Mucosa of gallbladder (tissue), 1 donor: ENCODE data around the gene KRT6C. TPM values are rescaled to one million over a fixed set of nuclear protein-coding genes. Genes with fewer than 3 reads are reported as not detected.
A peak's percentile ranks its signal among the peaks of the same experiment; 100 is the strongest.
"Not testable (repeated sequence)": the region's sequence is repeated elsewhere in the genome, so short reads cannot be mapped to it uniquely, and the experiment has no call there.

Experiments used
- DNase-seq: peaks from one replicate; pipeline ENCODE4 v3.0.0-alpha.2; 2020; ENCODE audit warnings: low spot score
- total RNA-seq: library from RNA; stranded (reverse); gene quantifications from one replicate; pipeline ENCODE4 v1.2.1, GENCODE V29; 2021
- donor health status: DM: no; HTN: no; CAD: no.

Gene KRT6C
- total RNA-seq, 1 donor from 2014 or later = not detected

DNA sequence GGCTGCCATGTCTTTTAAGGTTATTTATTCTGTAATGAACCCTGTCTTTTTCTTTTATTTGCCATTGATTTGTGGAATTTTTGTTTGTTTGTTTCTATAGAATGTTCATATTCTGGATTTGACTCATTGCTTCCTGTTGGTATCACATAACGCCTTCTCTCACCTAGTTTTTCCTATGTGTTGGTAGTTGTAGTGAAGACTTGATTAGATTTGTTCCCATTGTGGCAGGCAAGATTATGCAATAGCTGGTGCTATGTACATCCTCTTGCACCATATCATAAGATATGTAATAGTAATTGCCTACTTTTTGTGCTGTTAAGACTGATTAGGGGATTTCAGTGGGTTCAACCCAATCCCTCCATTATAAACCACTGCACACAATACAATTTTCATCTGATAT lies 17.8 kb downstream of the KRT6C start:
- DNase-seq = no peak

DNA sequence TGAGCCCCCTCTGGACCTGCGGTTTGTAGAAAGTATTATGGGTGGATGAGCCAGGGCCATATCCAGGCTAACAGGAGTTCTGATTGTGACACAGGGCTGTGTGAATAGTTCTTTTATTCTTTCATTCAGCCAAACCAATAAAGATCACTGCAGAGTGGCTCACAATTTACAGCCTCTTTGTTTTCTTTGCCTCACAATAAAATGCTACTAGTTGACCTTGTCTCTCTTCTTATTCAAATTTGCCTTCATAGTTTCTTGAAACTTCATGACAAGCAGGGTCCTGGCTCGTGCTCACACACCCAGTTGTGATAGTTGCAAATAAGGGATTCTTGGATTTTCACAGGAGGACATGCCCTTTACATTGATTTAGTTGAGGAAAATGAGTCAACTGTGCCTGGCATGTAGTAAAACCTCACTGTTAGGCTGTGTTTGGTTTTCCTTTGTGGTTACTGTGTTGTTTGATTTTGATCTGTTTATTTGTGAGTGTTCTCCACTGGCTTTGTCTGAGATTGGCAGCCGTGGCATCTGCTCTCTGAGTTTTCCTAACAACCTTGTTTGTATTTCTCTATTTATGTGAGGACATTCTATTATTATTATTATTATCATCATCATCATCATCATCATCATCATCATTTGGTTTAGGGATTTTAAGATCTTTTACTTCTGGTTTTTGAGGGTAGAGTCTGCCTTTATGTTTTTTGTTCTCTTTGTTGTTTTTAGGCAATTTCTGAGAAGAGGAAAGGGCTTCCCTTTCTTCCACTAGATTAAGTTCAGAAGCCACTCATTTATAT lies 19.0 kb downstream of the KRT6C start:
- DNase-seq = no peak

DNA sequence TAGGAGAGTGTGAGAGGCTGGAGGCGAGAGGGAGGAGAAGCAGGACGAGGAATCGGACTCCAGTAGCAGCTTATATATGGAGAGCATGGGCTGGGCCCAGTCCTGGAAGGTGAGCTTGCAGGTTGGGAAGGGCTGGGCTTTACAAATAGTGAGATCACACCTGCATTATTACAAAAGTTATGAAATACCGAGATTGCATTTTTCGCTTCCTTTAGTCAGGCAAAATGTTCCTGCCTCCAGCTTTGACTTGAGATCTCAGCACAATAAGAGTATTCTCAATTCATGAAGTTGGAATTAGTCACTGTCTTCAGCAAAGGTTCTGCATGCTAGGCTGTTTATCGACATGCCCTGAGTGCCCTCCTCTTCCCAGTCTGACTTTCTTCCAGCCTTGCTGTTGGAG lies 21.5 kb downstream of the KRT6C start, which contains the start of gene KRT6B:
Gene KRT6B (minus strand): TSS at position 46 of the 400 bp plus-strand sequence. CDS start 68 bp downstream, outside the sequence.
- no peak for DNase-seq

DNA sequence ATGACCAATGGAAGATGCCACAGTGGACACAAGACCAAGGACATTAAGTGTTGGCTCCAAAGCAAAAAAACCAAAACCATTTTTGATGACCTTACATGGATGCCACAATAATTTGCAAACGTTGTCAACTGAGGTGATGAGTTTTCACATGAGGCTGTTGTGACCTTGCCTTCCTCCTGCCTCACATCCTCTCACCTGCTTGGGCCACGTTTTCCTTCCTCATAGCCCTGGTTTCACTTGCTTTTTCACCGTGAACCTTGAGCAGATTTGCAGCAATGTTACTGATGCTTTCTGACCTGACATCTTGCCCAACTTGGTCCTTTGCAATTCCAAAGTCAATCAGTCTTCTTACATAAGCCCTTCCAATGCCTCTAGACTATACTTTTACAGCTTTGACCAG lies 25.4 kb downstream of the KRT6C start:
- DNase-seq = no peak

DNA sequence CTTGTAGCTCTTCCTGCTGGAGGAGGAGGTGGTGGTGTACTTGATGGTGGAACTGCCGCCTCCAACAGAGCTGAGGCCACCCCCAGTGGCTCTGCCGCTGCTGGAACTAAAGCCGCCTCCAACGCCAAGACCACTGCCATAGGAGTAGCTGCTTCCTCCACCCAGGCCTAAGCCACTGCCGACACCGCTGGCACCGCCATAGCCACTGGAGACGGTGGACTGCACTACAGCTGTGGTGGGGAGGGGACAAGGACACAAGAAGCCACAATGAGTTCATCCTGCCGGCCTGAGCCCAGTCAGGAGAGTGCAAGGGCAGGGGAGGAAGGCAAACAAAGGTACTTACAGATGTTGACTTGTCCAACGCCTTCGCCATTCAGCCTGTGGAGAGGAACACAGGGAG lies 26.4 kb downstream of the KRT6C start:
- not testable (repeated sequence) for DNase-seq

DNA sequence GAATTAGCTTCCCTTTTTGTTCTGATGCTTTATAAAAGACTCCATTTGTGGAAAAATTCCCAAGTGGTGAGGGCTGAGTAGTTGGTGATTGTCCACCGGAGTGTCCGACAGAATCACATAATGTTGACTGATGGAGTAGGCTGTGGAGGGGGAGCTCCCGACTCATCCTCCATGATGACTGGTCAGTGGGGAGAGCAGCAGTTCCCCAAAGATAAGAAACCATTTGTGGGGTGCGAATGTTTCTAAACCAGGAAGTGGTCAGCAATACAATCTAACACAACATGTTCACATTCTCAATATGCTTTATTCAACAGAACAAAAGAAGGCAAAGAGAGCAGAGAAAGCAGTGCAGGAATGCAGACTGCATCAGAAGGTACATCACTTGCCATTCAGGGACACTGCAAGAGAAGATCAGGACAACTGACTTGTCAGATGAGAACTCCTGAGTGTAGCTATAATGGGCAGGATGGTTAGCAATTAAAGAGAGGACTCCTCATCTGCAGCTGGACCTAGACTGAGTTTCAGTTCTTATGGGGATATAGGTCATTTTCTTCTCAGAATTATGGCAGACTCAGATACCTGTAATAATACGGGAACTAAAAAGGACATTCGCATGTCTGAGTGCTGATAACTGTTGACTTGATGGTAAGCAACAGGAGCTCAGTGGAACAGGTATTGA lies 27.1 kb downstream of the KRT6C start:
- no peak for DNase-seq

DNA sequence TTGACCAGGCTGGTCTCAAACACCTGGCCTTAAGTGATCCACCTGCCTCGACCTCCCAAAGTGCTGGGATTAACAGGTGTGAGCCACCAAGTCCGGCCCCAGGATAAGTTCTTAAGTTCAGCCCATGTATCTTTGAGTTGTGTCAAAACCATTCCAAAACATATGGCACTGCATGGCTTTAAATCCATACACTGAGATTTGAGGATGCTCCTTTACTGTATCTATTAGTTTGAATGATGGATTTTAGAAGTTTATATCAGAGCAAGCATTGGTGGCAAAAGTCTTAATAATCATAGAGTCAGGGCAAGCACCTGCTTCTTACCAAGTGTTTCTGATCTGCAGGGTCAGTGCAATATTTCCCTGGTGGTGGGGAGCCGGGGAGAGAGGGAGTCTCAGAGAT lies 27.7 kb downstream of the KRT6C start:
- DNase-seq = no peak

DNA sequence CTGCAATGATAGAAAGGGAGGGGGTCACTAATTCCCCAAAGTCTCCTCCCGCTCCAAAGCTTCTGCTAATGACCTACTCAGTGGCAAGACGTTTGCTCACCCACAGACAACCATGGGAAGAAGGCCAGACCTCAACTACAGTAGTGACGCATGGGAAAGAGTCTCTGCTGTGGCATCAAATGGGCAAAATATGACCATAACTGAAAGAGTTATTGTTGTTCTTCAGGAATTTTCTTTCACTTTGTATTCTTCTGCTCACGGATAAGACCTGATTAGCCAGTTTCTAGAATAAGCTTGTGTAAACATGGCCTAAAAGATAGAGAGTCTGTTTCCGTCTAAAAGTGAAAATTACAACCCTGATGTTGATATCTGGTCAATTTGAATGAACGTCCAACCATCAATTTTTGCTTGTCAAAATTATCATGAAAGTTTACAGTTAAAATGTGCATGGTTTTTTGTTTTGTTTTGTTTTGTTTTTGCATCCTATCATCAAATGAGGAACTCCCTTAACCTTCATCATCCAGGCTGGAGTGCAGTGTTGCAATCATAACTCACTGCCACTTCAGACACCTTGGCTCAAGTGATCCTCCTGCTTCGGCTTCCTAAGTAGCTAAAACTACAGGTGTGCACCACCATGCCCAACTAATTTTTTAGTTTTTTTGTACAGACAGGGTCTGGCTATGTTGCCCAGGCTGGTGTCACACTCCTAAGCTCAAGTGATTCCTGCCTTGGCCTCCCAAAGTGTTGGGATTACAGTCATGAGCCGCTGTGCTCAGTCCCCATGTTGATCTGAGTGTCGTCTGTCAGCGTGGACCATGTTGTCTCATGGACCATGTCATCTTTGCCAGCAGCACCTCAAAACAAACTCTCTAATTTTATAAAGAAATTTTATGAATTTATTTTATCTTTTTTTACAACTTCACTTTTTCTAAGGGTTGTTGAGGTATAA lies 28.7 kb downstream of the KRT6C start:
- no peak for DNase-seq

DNA sequence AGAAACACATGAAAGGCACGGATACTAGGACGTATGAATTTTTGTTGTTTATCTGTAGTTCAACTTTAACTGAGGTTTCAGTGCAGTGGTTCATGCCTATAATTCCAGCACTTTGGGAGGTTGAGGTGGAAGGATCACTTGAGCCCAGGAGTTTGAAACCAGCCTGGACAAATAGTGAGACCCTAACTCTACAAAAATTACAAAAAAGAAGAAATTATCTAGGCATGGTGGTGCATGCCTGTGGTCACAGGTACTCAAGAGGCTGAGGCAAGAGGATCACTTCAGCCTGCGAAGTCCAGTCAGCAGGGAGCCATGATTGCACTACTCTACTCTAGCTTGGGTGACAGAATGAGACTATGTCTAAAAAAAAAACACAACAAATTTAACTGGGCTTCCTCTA lies 29.6 kb downstream of the KRT6C start:
- DNase-seq = no peak

DNA sequence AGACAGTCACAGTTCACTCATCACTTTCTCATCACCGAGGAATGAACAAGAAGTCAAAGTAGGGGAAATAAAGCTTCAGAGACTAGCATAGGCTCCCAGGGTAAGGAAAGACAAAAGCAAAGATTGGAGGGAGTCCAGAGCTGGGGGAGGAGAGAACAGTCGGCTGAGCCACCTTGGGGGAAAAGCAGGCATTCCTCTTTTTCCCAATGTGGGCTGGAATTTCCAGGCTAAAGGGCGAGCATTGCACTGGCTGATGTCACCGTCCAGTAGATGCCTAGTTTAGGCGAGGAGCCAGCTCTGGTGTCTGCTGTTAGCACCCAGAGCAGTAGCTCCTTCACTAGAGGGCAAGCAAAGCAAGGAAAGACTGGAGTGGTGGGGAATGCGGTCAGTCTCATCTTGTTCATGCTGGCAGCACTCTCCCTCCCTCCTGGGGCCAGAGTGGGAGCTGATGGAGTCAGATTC lies 31.0 kb downstream of the KRT6C start:
- peak; percentile 25 for DNase-seq

DNA sequence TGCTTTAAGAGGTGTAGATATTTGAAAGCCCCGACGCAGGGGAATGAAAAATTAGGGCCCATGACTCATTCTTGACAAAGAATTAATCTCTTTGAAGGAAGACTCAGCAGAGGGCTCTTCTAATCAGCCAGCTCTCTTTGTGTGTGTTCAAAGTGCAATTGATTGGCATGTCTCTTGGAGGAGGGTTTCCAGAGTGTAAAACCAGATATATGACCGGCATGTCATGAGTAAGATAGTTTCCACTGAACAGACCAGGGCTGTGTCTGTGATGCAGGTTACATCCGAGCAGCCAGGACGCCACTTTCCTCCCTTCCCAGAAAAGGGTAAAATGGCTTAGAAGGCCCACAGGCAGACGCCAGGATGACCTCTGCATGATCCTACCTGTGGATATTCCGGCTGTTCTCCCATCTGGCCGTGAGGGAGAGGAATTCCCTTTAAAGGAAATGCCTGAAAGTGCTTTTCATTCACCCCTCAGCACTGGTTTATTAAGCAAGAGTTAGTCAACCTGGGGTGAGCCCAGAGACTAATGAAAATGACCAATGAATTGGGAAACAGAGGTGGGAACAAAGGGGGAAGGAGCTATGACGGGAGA lies 32.2 kb downstream of the KRT6C start:
- DNase-seq = no peak

DNA sequence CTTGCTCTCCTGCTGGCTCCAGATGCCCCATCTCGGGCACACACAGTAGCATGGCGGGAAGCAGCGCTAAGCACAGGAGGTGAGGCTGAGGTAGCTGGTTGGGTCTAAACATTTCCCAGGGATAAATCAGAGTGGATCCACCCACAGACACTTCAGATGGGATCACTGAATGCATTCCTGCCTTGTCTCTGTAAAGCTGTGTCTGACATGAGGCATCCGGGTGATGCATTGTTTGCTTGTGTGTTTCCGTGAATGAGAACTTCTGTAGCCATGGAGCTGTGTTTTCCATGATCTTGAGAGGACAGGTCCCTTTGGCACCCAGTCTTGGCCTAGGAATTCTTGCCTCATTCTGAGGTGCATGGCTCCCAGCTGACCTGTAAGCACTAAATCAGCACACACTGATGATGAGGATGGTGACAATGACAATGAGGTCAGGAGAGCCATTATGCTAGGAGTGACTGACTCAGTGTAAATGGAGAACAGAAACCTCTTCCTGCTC lies 32.7 kb downstream of the KRT6C start:
- DNase-seq = no peak

DNA sequence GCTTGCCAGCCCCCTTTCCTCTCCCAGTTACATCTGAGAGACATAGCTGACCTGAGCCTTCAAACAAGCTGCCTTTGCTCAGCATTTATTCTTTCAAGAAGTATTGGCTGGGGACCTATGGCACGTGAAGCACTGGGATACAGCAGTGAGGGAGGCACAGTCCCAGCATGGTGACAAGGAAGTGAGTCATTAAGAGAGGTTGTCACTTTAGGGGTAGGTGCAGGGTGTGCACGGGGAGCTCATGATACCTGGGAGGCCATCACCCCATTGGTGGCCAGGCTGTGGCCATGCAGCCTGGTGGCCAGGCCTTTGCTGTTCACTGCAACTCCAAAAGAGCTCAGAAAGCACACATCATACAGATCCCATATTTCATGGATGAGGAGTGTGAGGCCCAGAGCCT lies 33.8 kb downstream of the KRT6C start:
- DNase-seq = no peak

DNA sequence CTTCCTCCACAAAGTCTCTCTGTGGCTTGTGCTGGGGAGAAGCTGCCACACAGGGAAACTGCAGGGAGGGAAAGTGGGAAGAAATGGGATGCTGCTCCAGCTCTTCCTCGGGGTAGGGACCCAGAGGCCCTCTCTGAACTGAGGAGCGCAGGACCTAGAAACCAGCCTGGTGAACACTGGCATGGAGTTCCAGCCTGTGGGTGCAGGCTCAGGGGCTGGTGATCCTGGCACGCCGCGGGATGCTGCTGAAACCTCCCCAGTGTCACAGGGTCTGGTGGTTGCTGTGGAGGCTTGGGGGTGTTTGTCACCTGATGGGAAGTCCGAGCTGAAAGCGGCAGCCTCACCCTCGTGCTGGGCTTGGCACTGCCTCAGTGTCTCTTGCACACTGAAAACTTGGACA lies 34.2 kb downstream of the KRT6C start:
- DNase-seq = no peak

DNA sequence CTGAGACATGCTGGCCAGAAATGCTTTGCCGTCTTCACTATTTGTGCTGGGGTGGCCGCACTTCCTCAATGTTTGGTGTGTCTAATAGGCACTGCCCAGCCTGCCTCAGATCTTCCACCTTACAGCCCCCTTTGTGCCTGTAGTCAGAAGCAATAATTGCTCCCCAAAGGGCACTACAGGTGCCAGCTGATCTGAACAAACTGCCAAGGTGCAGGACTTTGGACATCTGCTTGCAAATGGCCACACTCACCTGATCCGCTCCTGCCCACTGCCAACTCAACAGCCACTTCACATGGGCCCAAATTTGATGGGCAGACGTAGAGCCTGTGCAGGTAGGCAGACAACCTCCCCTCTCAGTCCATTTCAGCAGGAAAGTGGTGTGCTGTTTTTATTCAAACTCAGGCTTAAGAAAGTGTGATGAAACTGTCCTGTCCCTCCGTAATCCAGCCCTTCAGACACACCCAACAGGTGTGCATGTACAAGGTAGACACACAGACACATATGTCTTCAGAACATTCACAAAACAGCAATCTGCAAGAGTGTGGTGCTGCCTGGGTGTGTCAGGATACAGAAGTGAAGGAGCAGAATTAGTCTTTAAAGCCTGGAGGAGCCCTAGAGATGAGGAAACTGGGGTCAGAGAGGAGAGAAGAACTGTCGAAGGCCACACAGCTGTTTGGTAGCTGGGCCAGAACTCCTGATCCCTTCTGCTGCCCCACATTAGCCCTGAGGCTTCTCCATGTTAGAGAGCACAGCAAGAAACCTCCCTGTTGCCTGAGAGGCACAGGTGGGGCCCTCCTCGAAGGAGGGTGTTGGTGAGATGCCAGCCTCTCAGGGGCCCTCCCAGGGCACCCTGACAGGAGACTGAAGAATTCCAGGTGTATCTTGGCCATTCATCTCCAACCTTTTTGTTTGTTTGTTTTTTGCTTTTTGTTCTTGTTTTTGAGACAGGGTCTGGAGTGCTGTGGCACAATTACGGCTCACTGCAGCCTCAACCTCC lies 35.0 kb downstream of the KRT6C start:
- DNase-seq = no peak

DNA sequence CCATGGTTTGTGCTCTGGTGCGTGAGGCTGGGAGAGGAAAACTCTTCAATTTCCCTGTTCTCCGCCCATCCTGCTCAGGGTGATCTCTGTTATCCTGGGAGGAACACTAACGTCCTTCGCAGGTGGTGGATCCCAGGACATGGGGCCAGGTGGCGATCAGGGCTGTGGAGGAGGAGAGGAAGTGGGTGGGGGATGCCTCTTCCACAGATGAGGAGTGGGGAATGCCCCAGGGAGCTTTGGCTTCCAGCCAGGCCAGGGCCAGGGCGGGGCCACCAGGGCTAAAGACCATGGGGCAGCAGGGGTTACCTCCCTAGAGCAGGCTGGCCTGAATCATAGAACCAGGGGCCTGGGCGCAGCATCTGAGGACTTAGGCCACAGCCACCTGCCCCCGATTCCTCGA lies 36.1 kb downstream of the KRT6C start:
- DNase-seq = no peak

DNA sequence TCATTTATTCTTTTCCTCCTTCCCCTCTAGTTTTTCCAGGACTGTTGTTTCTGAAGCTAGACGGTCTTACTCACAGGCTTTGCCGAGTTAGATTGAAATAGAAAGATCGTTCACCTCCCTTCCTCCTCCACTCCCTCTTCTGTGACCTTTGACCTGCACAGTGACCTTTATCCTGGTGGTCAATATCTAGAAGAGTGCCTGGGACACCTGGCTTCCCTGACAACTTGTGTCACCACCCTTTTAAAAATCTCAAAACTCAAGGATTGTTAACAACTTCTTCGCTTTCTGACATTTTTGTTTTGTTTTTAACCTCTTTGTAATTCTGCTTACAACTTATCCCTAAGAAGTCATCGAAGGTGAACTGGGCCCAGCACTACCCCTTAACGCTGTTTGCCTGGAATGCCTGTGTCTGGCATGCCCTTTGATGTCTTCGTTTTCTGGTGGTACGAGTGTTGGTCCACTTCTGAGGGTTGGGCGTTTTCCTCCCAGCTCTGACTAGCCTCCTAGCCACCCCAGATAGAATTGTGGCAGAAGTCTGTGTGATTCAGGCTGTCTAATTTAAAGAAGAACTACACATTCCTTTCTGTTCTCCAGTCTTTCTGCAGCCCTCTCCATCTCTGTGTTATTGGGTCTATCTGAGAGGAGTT lies 36.7 kb downstream of the KRT6C start:
- no peak for DNase-seq

DNA sequence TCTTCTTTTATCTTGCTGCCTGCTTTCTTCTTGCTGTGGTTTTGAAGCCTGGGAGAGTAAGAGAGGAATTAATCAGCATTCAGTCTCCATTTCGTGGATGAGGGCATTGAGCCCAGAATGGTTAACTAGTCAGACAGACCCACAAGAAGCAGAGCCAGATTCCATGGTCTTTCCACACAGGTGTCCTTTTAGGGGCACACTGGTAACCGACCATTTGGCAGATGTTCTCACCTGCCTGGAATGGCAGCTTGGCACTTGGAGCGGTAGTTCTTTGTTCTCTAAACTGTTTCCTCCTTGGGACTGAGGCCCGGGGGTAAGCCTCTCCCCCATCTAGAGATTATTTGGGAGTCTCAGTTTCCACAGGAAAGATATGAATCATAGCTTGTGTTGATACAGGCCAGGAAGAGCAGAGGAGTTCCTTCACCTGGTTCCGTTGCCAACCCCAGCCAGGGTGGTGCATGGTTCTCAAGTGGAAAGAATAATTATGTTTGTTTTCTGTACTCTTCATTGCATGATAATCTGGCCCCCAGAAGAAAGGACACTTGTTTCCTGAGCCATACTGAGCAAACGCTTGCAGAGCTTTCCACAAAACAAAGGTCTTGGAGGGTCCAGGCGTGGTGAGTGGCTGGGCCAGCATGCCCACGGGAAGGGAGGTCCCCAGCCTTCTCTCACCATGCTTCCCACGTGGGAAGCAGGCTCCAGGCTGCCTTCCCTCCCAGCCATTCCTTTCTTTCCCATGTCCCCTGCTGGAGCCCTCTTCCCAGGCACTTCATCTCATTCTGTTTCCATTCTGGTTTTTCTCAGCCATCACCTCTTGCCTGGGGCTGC lies 37.4 kb downstream of the KRT6C start:
- DNase-seq = no peak

DNA sequence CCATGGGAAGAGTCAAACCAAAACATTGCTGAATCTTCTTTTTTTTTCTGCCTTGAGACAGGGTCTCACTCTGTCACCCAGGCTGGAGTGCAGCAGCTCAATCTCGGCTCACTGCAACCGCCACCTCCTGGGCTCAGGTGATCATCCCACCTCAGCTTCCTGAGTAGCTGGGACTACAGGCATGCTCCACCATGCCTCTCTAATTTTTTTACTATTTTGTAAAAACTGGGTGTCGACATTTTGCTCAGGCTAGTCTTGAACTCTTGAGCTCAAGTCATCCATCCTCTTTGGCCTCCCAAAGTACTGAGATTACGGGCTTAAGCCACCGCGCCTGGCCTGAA lies 38.0 kb downstream of the KRT6C start:
- no peak for DNase-seq
